DMS53 (cell line): Measurements from ENCODE around the gene RNMT.
"Not testable (repeated sequence)": the region's sequence is repeated elsewhere in the genome, so short reads cannot be mapped to it uniquely, and the experiment has no call there.

ENCODE experiments used
- DNase-seq: peaks from one replicate; lab custom pipeline; 2025; lab: John Stamatoyannopoulos, UW

Gene RNMT

GRCh38 chr18:13726232-13726971 is at the start of gene RNMT, which contains the start of gene FAM210A:
Gene RNMT, plus strand, starts transcription at chr18:13726673. Its CDS starts 4,845 bp downstream, at chr18:13731518.
Gene FAM210A, minus strand, starts transcription at chr18:13726558. Its CDS starts 44,481 bp downstream, at chr18:13682077.
- DNase-seq, result peak; percentile 100

GRCh38 chr18:13677350-13677749 is 49.1 kb upstream of the RNMT start:
- DNase-seq, result not testable (repeated sequence)

GRCh38 chr18:13680612-13681011 is 45.9 kb upstream of the RNMT start:
- peak; percentile 49 for DNase-seq

- DNase-seq, result no peak
Measured at GRCh38 chr18:13681701-13682100, 44.8 kb upstream of the RNMT start.

- no peak for DNase-seq
Measured at GRCh38 chr18:13684546-13684945, 41.9 kb upstream of the RNMT start.

- no peak for DNase-seq
Measured at GRCh38 chr18:13688191-13689136, 38.0 kb upstream of the RNMT start.

GRCh38 chr18:13690060-13690459 is 36.4 kb upstream of the RNMT start:
- DNase-seq, result not testable (repeated sequence)

- not testable (repeated sequence) for DNase-seq
Measured at GRCh38 chr18:13695337-13695736, 31.1 kb upstream of the RNMT start.

GRCh38 chr18:13696961-13697360 is 29.5 kb upstream of the RNMT start:
- DNase-seq, result no peak

- no peak for DNase-seq
Measured at GRCh38 chr18:13700153-13700552, 26.3 kb upstream of the RNMT start.

GRCh38 chr18:13703899-13704298 is 22.6 kb upstream of the RNMT start:
- DNase-seq, result peak; percentile 54

GRCh38 chr18:13710414-13710831 is 16.1 kb upstream of the RNMT start:
- no peak for DNase-seq

GRCh38 chr18:13712400-13713131 is 13.9 kb upstream of the RNMT start:
- no peak for DNase-seq

GRCh38 chr18:13713455-13714055 is 12.9 kb upstream of the RNMT start:
- no peak for DNase-seq

- no peak for DNase-seq
Measured at GRCh38 chr18:13715330-13715729, 11.1 kb upstream of the RNMT start.

GRCh38 chr18:13716916-13717315 is 9.6 kb upstream of the RNMT start:
- DNase-seq, result no peak

GRCh38 chr18:13720123-13720522 is 6.3 kb upstream of the RNMT start:
- no peak for DNase-seq

- DNase-seq, result no peak
Measured at GRCh38 chr18:13720847-13721246, 5.6 kb upstream of the RNMT start.

GRCh38 chr18:13725566-13726231 is 774 bp upstream of the RNMT start:
- DNase-seq, result no peak

- peak; percentile 86 for DNase-seq
Measured at GRCh38 chr18:13726972-13727331, 479 bp downstream of the RNMT start.

- no peak for DNase-seq
Measured at GRCh38 chr18:13730481-13730880, 4.0 kb downstream of the RNMT start.
